Trophoblast cell (in vitro differentiated cells and primary cell): ENCODE data around the gene SPON1.

Experiments
- DNase-seq, 2 donors: peaks; one replicate each; pipeline ENCODE4 v3.0.0-alpha.2; 2016
- H2AFZ ChIP-seq: 2 replicates; pipeline ENCODE4 v1.6.1; 2013; ENCODE audit warnings: low read length, moderate library complexity, mild to moderate bottlenecking; ENCODE audit not compliant: insufficient read depth, poor library complexity
- H2AK5ac ChIP-seq: 2 replicates; pipeline ENCODE4 v1.6.1; 2013; ENCODE audit warnings: mild to moderate bottlenecking, low read length
- H2BK120ac ChIP-seq: 2 replicates; pipeline ENCODE4 v1.6.1; 2013; ENCODE audit warnings: low read length, mild to moderate bottlenecking, moderate library complexity; ENCODE audit not compliant: insufficient read depth, poor library complexity
- H2BK12ac ChIP-seq: 2 replicates; pipeline ENCODE4 v1.6.1; 2013; ENCODE audit warnings: mild to moderate bottlenecking, low read length, moderate library complexity
- H2BK5ac ChIP-seq: 2 replicates; pipeline ENCODE4 v1.6.1; 2013; ENCODE audit warnings: low read length, low read depth, moderate library complexity, mild to moderate bottlenecking; ENCODE audit not compliant: poor library complexity
- H3K14ac ChIP-seq: 2 replicates; pipeline ENCODE4 v1.6.1; 2013; ENCODE audit warnings: mild to moderate bottlenecking, low read length
- H3K18ac ChIP-seq: 2 replicates; pipeline ENCODE4 v1.6.1; 2013; ENCODE audit warnings: mild to moderate bottlenecking, low read length
- H3K23ac ChIP-seq: 2 replicates; pipeline ENCODE4 v1.6.1; 2013; ENCODE audit warnings: low read length
- H3K27ac ChIP-seq: 2 replicates; pipeline ENCODE4 v1.5.1; 2013; ENCODE audit warnings: low read depth, mild to moderate bottlenecking, inconsistent platforms, low read length, moderate library complexity
- H3K27me3 ChIP-seq: 2 replicates; pipeline ENCODE4 v1.6.1; 2013; ENCODE audit warnings: inconsistent platforms, mild to moderate bottlenecking, low read length, moderate library complexity; ENCODE audit not compliant: insufficient read depth
- H3K36me3 ChIP-seq, 2 experiments: 1 replicate in 1 of 2; 2 replicates in 1 of 2; pipeline ENCODE4 v1.6.1; 2013; ENCODE audit warnings: low read length in 2 of 2, mild to moderate bottlenecking in 2 of 2, moderate library complexity in 1 of 2; ENCODE audit not compliant: insufficient read depth in 2 of 2, control insufficient read depth in 1 of 2
- H3K4ac ChIP-seq: 2 replicates; pipeline ENCODE4 v1.6.1; 2013; ENCODE audit warnings: low read depth, mild to moderate bottlenecking, low read length, moderate library complexity
- H3K4me1 ChIP-seq, 2 experiments: 1 replicate in 1 of 2; 2 replicates in 1 of 2; pipeline ENCODE4 v1.6.1; 2013; ENCODE audit warnings: low read length in 2 of 2, mild to moderate bottlenecking in 2 of 2, moderate library complexity in 1 of 2; ENCODE audit not compliant: insufficient read depth in 2 of 2, control insufficient read depth in 1 of 2
- H3K4me2 ChIP-seq: 2 replicates; pipeline ENCODE4 v1.6.1; 2013; ENCODE audit warnings: inconsistent platforms, mild to moderate bottlenecking, low read length, moderate library complexity
- H3K4me3 ChIP-seq: 2 replicates; pipeline ENCODE4 v1.5.1; 2013; ENCODE audit warnings: mild to moderate bottlenecking, low read depth, low read length, inconsistent platforms
- H3K79me1 ChIP-seq: one replicate; pipeline ENCODE4 v1.6.1; 2013; ENCODE audit warnings: low read length
- H3K79me2 ChIP-seq: 2 replicates; pipeline ENCODE4 v1.6.1; 2013; ENCODE audit warnings: low read length, mild to moderate bottlenecking; ENCODE audit not compliant: control insufficient read depth, insufficient read depth, poor library complexity
- H3K9ac ChIP-seq: 2 replicates; pipeline ENCODE4 v1.6.1; 2013; ENCODE audit warnings: mild to moderate bottlenecking, low read length
- H3K9me3 ChIP-seq: 2 replicates; pipeline ENCODE4 v1.6.1; 2013; ENCODE audit warnings: low read depth, mild to moderate bottlenecking, control low read depth, inconsistent platforms, low read length; ENCODE audit not compliant: insufficient read depth
- H4K12ac ChIP-seq: 2 replicates; pipeline ENCODE4 v1.6.1; 2013; ENCODE audit warnings: low read depth, mild to moderate bottlenecking, low read length, moderate library complexity
- H4K8ac ChIP-seq: 2 replicates; pipeline ENCODE4 v1.6.1; 2013; ENCODE audit warnings: low read depth, mild to moderate bottlenecking, low read length, moderate library complexity
- H4K91ac ChIP-seq: one replicate; pipeline ENCODE4 v1.6.1; 2013; ENCODE audit warnings: low read depth, mild to moderate bottlenecking, low read length, moderate library complexity
- WGBS: extraction: QIAGEN DNeasy Blood & Tissue Kit; methylation state at CpG from one replicate; pipeline ENCODE4 v1.1.7; 2013; ENCODE audit warnings: missing lambda C conversion rate; ENCODE audit not compliant: insufficient read length, insufficient coverage; ENCODE audit errors: extremely low coverage; 5-methylcytosine and 5-hydroxymethylcytosine counted together

Gene SPON1

GRCh38 chr11:14101388-14101787 lies 138.9 kb downstream of the SPON1 start:
- no peaks in the 10 kb centered on the region for H3K79me1 ChIP-seq
- H2BK5ac ChIP-seq: no peak overlapping the region
- H3K36me3 ChIP-seq: no peaks in the 10 kb centered on the region
- no peak overlapping the region for H3K4ac ChIP-seq
- no peak overlapping the region for H4K8ac ChIP-seq
- no peak overlapping the region for H3K9ac ChIP-seq
- no peak overlapping the region for H3K18ac ChIP-seq
- peaks cover 1% of the 10 kb centered on the region for H3K27me3 ChIP-seq
- H3K4me2 ChIP-seq: no peak overlapping the region
- no peak overlapping the region for H2BK120ac ChIP-seq
- H2BK12ac ChIP-seq: no peak overlapping the region
- no peak overlapping the region for H3K23ac ChIP-seq
- H4K91ac ChIP-seq: no peak overlapping the region
- H3K79me2 ChIP-seq: no peaks in the 10 kb centered on the region
- no peak overlapping the region for H3K14ac ChIP-seq
- no peak overlapping the region for H2AK5ac ChIP-seq
- no peak for DNase-seq
- H2AFZ ChIP-seq: no peak overlapping the region
- no peak overlapping the region for H3K4me3 ChIP-seq
- no peaks in the 10 kb centered on the region for H3K4me1 ChIP-seq
- H3K27ac ChIP-seq: no peak overlapping the region
- H3K9me3 ChIP-seq: no peaks in the 10 kb centered on the region
- H4K12ac ChIP-seq: no peak overlapping the region

- DNase-seq: no peak
- Histone ChIP-seq H4K12ac (no peak overlapping the region), H3K36me3 (no peaks in the 10 kb centered on the region), H3K79me2 (no peaks in the 10 kb centered on the region), H4K8ac (no peak overlapping the region), H3K79me1 (no peaks in the 10 kb centered on the region), H3K18ac (no peak overlapping the region), H4K91ac (no peak overlapping the region), H2AFZ (no peak overlapping the region), H3K4me3 (no peak overlapping the region), H2BK5ac (no peak overlapping the region), H2BK120ac (no peak overlapping the region), H3K4me2 (no peak overlapping the region), H3K23ac (no peak overlapping the region), H3K4me1 (no peaks in the 10 kb centered on the region), H2BK12ac (no peak overlapping the region), H3K9ac (no peak overlapping the region), H3K14ac (no peak overlapping the region), H2AK5ac (no peak overlapping the region), H3K27ac (no peak overlapping the region), H3K4ac (no peak overlapping the region), H3K27me3 (no peaks in the 10 kb centered on the region), H3K9me3 (no peaks in the 10 kb centered on the region)
- WGBS: no CpG with 5 or more reads among the region's 4 CpGs
These were observed 140.2 kb downstream of the SPON1 start for GRCh38 chr11:14102766-14103165.

GRCh38 chr11:14105446-14105845 lies 142.9 kb downstream of the SPON1 start:
- H3K4me2 ChIP-seq: no peak overlapping the region
- H3K4me3 ChIP-seq: no peak overlapping the region
- H3K9me3 ChIP-seq: no peaks in the 10 kb centered on the region
- no peak overlapping the region for H3K27ac ChIP-seq
- no peak overlapping the region for H2BK5ac ChIP-seq
- peaks cover 0 to under 1% of the 10 kb centered on the region in 2 experiments for H3K4me1 ChIP-seq
- H3K4ac ChIP-seq: no peak overlapping the region
- H2BK12ac ChIP-seq: no peak overlapping the region
- H3K18ac ChIP-seq: no peak overlapping the region
- H4K8ac ChIP-seq: no peak overlapping the region
- H4K91ac ChIP-seq: no peak overlapping the region
- no peak overlapping the region for H3K23ac ChIP-seq
- DNase-seq: no peak
- no peaks in the 10 kb centered on the region for H3K27me3 ChIP-seq
- no peak overlapping the region for H3K14ac ChIP-seq
- no peak overlapping the region for H2AFZ ChIP-seq
- H2BK120ac ChIP-seq: no peak overlapping the region
- H2AK5ac ChIP-seq: no peak overlapping the region
- no peak overlapping the region for H4K12ac ChIP-seq
- no peaks in the 10 kb centered on the region for H3K79me1 ChIP-seq
- H3K9ac ChIP-seq: no peak overlapping the region
- no peaks in the 10 kb centered on the region for H3K79me2 ChIP-seq
- no peaks in the 10 kb centered on the region for H3K36me3 ChIP-seq
- no CpG with 5 or more reads among the region's 1 CpG for WGBS

GRCh38 chr11:14106303-14107049 lies 144.0 kb downstream of the SPON1 start:
- Histone ChIP-seq H3K14ac (no peak overlapping the region), H2AFZ (no peak overlapping the region), H3K4me2 (no peak overlapping the region), H4K12ac (no peak overlapping the region), H3K27ac (no peak overlapping the region), H3K4me3 (no peak overlapping the region), H3K36me3 (no peaks in the 10 kb centered on the region), H2BK12ac (no peak overlapping the region), H3K4me1 (peaks cover 0 to 2% of the 10 kb centered on the region in 2 experiments), H3K9me3 (no peaks in the 10 kb centered on the region), H3K23ac (no peak overlapping the region), H3K4ac (no peak overlapping the region), H3K27me3 (no peaks in the 10 kb centered on the region), H2AK5ac (no peak overlapping the region), H3K18ac (no peak overlapping the region), H4K8ac (no peak overlapping the region), H2BK5ac (no peak overlapping the region), H2BK120ac (no peak overlapping the region), H3K79me2 (no peaks in the 10 kb centered on the region), H4K91ac (no peak overlapping the region), H3K79me1 (no peaks in the 10 kb centered on the region), H3K9ac (no peak overlapping the region)
- no CpG with 5 or more reads among the region's 5 CpGs for WGBS
- no peak for DNase-seq
